Subcutaneous adipose tissue (tissue), 4 donors: Measurements from ENCODE around the gene CIAPIN1. TPM values are rescaled to one million over a fixed set of nuclear protein-coding genes. Genes with fewer than 3 reads are reported as not detected.

ENCODE experiments used
- CTCF ChIP-seq: fragments of 450-650 bp; IDR thresholded peaks from one replicate; pipeline ENCODE4 v1.5.1; 2016; ENCODE audit warnings: low read depth, mild to moderate bottlenecking, control low read depth, antibody characterized with exemption, moderate library complexity
- total RNA-seq, 4 donors: library from RNA; depleted of rRNA; stranded (reverse); fragments of >200 nt; gene quantifications; one replicate each; pipeline ENCODE4 v1.1.0, GENCODE V29; 2016

CIAPIN1 gene
- total RNA-seq, 4 donors from 2014 or later = 18.5 to 36.7 (median 20.6) TPM

GRCh38 chr16:57380671-57381462 is 66.3 kb downstream of the CIAPIN1 start:
- no peak for TF ChIP-seq CTCF

GRCh38 chr16:57379579-57379978 is 67.6 kb downstream of the CIAPIN1 start:
- no peak for TF ChIP-seq CTCF

Other genes with a start within 250 kb of the CIAPIN1 start
- gene ARL2BP, start 202.1 kb downstream of the CIAPIN1 start, total RNA-seq = 10 to 100 TPM; 48.8 to 94.1 (median 59.6) TPM
- gene PLLP, start 162.7 kb downstream of the CIAPIN1 start, total RNA-seq = 1 to 10 TPM in 3 of 4 donors, under 1 TPM in 1; 0.51 to 3.0 (median 2.2) TPM
- gene CCL22, start 88.6 kb downstream of the CIAPIN1 start, total RNA-seq = 1 to 10 TPM in 1 of 4 donors, under 1 TPM in 1, not detected in 2; 0.33 to 3.9 TPM
- 10 to 100 TPM in 1 of 4 donors, 1 to 10 TPM in 3; 4.7 to 25.4 (median 6.2) TPM for gene CX3CL1, start 74.9 kb downstream of the CIAPIN1 start, total RNA-seq
- not detected for gene CCL17, start 42.6 kb downstream of the CIAPIN1 start, total RNA-seq
- gene COQ9, start 94 bp upstream of the CIAPIN1 start, total RNA-seq = 10 to 100 TPM; 23.5 to 49.5 (median 30.1) TPM
- 10 to 100 TPM; 66.9 to 77.7 (median 67.6) TPM for gene POLR2C, start 15.3 kb upstream of the CIAPIN1 start, total RNA-seq
- 10 to 100 TPM in 1 of 4 donors, 1 to 10 TPM in 3; 3.6 to 12.8 (median 7.3) TPM for gene DOK4, start 39.1 kb upstream of the CIAPIN1 start, total RNA-seq
- gene CCDC102A, start 89.2 kb upstream of the CIAPIN1 start, total RNA-seq = 1 to 10 TPM; 5.5 to 7.0 (median 6.2) TPM
- gene ADGRG5, start 95.3 kb upstream of the CIAPIN1 start, total RNA-seq = under 1 TPM in 1 of 4 donors, not detected in 3; 0.51 TPM
- 10 to 100 TPM; 10.0 to 92.5 (median 21.2) TPM for gene ADGRG1, start 181.2 kb upstream of the CIAPIN1 start, total RNA-seq
- 1 to 10 TPM in 2 of 4 donors, under 1 TPM in 1, not detected in 1; 0.44 to 4.0 (median 2.1) TPM for gene ADGRG3, start 220.9 kb upstream of the CIAPIN1 start, total RNA-seq
- under 1 TPM in 1 of 4 donors, not detected in 3; 0.33 TPM for gene DRC7, start 247.4 kb upstream of the CIAPIN1 start, total RNA-seq